ENCODE measurements around the gene SLC43A2.

SLC43A2 gene

GRCh38 chr17:1634841-1635650 is 6.4 kb upstream of the SLC43A2 start:
- DNase-seq (ENCODE audit: low read depth) = no peak
- no peak for TF ChIP-seq CTCF (IDR thresholded peaks at IDR 0.05; ENCODE audit: low read depth, low read length, missing control alignments)
- H3K4me3 ChIP-seq (ENCODE audit: low read depth, low read length) = no peak overlapping the region

- no peak for DNase-seq (ENCODE audit: low read depth)
- no peak for TF ChIP-seq CTCF (IDR thresholded peaks at IDR 0.05; ENCODE audit: low read depth, low read length, missing control alignments)
These were observed 2.0 kb upstream of the SLC43A2 start for GRCh38 chr17:1630662-1631061.

GRCh38 chr17:1629504-1630310 is 1.1 kb upstream of the SLC43A2 start:
- peak; percentile 79 for TF ChIP-seq CTCF (IDR thresholded peaks at IDR 0.05; ENCODE audit: low read depth, low read length, missing control alignments)
- peak overlapping the region; percentile 79 for H3K4me3 ChIP-seq (ENCODE audit: low read depth, low read length)
- DNase-seq (ENCODE audit: low read depth) = no peak

More at GRCh38 chr17:1630662-1631061, 2.0 kb upstream of the SLC43A2 start:
- no peak overlapping the region for H3K4me3 ChIP-seq (ENCODE audit: low read depth, low read length)

GRCh38 chr17:1628856-1629503 is 346 bp upstream of the SLC43A2 start:
- peak; percentile 34 for TF ChIP-seq CTCF (IDR thresholded peaks at IDR 0.05; ENCODE audit: low read depth, low read length, missing control alignments)
- no peak for DNase-seq (ENCODE audit: low read depth)
- H3K4me3 ChIP-seq (ENCODE audit: low read depth, low read length) = peak overlapping the region; percentile 79

GRCh38 chr17:1627182-1627981 is 1.3 kb downstream of the SLC43A2 start:
- DNase-seq (ENCODE audit: low read depth) = no peak
- no peak for TF ChIP-seq CTCF (IDR thresholded peaks at IDR 0.05; ENCODE audit: low read depth, low read length, missing control alignments)
- H3K4me3 ChIP-seq (ENCODE audit: low read depth, low read length) = peak overlapping the region; percentile 79

GRCh38 chr17:1626333-1626732 is 2.3 kb downstream of the SLC43A2 start:
- no peak overlapping the region for H3K4me3 ChIP-seq (ENCODE audit: low read depth, low read length)
- DNase-seq (ENCODE audit: low read depth) = no peak
- TF ChIP-seq CTCF (IDR thresholded peaks at IDR 0.05; ENCODE audit: low read depth, low read length, missing control alignments) = no peak
